ENCODE data around the gene EVI5.

- no peak for TF ChIP-seq CTCF (IDR thresholded peaks at IDR 0.05)
- no peak for TF ChIP-seq EZH2 (IDR thresholded peaks at IDR 0.05; ENCODE audit: borderline replicate concordance, insufficient read depth, low read depth, low read length, poor library complexity, severe bottlenecking)
These were observed 323.4 kb downstream of the EVI5 start for GRCh38 chr1:92461364-92462097.

All from B cell (primary cell).